GM19463 (cell line): Measurements from ENCODE around the gene SPATA31E1.

Experiments used
- ATAC-seq: cut with Tn5 transposase; IDR thresholded peaks from one replicate; pipeline ENCODE4 v1.9.1; 2021; ENCODE audit warnings: mild to moderate bottlenecking, moderate library complexity; ENCODE audit not compliant: unreplicated experiment

SPATA31E1 gene

GRCh38 chr9:87862536-87863268 lies 20.0 kb upstream of the SPATA31E1 start:
- no peak for ATAC-seq

DNA sequence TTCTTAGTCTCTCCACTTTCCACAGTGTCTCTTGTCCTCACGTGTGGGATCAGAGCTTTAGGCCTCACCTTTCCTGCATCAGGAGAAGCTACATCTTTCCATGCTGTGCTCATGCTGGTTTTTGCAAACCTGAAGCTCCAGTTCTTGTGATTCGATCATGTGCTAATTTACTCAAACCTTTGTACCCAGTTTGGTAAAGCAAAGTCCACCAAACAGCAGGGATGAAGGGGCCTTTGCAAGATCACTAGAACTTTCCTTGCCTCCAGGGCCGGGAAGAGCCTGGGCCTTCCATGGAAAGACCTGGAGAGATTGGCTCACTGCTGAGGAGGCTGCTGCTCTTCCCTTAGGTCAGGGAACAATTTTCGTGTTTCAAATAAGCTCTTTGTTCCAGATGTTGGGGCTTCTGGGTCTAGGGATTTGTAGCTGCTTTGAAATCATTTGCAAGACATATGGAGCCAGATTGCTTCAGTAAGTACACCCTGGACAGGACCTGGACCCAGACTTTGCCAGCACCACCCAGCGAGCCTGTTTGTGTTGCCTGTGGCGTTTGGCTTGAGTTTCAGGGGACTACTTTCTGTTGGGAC lies 18.7 kb upstream of the SPATA31E1 start:
- no peak for ATAC-seq

- ATAC-seq: no peak
Measured at GRCh38 chr9:87864915-87865314, 17.8 kb upstream of the SPATA31E1 start.

GRCh38 chr9:87865626-87866025 lies 17.1 kb upstream of the SPATA31E1 start:
- no peak for ATAC-seq

DNA sequence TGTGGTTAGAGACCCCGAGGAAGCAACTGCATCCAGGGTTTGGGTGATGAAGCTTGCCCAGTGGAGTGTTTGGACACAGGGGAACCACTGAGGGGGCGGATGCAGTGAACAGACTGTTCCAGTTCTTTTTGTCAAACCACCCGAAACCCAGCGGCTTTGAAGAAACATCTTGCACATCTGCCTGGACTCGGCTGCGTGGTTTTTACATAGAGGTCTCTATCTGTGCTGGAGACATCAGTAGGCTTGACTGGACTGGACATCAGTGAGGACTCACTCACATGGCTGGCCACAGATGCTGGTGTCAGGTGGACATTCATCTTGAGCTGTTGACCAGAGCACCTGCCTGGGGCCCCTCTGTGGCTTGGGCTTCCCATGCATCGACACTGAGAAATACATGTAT lies 15.3 kb upstream of the SPATA31E1 start:
- ATAC-seq: no peak

DNA sequence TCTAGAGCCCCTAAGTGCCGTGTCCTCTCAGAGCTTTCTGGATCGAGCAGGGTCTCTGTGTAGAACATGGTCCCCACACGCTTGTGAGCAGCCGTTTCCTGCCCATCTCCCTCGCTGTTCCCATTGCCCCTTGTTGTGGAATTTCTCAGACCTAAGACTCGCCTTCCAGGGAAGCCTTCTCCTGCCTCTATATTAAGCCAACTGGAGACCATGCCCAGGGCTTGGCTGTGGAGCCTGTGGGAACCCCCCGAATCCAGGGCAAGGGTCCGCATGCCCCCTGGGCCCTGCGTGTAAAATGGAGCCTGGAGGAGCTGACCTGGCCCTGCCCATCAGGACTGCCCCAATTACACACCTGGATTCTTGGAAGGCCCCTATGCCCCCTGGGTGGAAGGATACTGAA lies 14.5 kb upstream of the SPATA31E1 start:
- ATAC-seq: no peak

DNA sequence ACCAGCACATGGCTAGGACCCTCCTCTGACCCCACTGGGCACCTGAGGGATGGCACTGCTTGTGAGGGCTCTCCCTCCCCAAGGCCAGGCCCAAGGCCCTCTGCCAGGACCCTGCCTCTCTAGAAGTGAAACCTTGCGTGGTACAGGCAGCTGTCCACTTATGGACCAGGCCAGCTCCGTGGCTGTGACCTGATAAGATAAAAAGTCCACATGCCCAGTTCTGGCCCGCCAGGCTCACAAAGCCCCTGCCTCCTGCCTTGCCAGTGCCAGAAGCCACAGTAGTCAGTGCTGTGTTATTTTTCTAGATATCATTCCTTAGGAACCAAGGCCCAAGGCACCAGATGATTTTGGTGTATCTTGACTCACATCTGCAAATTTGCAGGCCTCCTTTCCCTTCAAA lies 14.0 kb upstream of the SPATA31E1 start:
- no peak for ATAC-seq

DNA sequence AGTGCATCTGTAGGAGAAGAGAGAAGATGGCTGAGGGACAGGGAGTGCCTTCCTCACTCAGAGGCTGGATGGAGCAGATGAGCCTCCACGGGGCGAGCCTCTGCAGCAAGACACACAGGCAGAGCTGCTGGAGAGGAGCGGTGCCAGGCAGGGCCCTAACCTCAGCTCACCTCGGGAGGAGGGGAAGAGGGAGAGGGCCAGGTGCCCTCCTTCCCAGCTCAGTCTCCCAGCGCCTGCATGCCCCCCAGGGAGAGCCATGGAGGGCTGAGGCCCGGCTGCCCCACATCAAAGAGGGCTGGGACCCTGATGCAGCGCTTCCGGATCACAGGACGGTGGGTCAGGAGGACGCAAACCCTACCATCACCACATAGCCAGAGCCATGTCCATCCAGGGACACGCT lies 13.6 kb upstream of the SPATA31E1 start:
- no peak for ATAC-seq

DNA sequence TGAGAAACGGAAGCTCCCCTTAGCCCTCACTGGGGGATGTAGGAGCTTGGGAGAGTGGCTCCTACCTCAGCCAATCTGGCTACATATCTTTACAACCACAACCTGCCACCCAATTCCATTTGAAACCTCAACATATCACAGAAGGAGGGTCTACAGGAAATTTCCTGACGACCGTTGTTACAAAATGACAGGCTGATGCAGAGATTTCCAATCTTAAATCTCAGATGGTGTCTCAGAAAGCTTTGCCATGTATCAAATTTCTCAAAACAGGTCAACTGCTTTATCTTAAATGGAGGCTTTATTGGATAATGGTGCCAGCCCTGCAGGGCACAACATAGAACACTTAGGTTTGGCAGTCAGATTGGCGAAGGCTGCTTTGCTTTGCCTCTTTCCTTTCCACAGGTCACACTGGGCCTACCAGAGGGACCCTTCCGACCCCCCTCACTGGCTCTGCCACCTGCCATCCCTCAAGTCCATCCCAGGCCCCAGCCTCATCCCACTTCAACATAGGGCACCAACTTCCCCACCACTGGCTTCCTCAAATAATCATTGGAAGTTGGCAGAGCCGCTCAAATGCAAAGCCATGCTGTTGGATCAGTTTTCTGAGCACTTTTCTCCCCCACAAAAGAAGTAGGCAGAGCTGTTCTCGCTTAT lies 11.1 kb upstream of the SPATA31E1 start:
- no peak for ATAC-seq

DNA sequence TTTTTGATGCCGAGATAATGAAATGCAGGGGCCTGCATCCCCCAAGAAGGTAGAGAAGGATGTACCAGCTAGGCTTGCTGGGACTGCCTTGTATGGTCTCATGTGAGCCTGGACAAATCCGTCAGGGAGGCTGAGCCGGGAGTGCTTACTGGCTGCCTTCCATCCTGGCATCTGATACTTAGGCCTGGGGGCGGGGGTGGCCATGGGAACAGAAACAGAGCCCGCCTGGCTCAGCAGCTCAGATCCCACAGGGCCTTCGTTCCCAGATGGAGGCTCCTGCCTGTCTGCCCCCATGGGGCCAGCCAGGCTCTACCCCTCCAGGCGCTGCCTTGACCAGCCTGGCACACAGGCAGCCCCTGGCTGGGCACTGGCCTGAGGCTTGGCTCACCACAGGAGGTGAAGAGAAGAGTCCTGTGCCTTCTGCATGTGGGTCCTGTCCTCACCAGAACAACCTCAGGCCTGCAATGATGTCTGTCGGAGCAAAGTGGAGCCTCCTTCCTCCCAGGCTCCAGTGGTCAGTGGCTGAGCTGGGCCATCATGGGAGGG lies 10.5 kb upstream of the SPATA31E1 start:
- ATAC-seq: no peak

GRCh38 chr9:87873607-87874303 lies 8.9 kb upstream of the SPATA31E1 start:
- no peak for ATAC-seq

DNA sequence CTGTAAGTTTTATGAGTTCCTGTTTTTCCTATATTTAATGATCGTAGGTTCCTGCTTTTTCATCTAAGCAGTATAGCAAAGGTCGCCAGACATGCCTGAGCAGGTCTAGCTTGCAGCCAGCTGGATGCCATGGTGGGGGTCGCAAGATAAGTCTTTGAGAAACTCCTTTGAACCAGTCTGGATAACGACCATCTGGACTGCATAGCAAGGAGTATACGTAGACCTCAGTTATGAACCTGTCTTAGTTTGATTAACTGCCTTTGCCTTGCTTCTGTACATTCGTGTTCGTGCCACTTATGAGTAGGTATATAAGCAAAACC lies 8.4 kb upstream of the SPATA31E1 start:
- ATAC-seq: no peak

DNA sequence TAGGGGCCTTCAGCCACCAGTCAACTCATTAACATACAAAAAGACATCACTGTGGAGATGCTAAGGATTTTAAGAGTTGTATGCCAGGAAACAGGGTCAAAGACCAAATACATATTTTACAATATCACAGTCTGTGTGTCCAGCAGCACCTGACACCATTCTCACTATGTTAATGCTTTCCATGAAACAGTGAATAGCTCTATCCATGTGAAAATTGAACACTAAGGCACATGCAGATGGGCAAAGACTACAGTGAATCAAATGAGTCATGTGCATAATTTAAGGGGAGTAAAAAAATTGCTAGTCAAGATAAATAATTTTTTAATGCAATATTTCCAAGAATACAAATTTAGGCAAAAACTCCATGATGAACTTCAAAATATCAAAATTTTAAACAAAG lies 7.6 kb upstream of the SPATA31E1 start:
- no peak for ATAC-seq

DNA sequence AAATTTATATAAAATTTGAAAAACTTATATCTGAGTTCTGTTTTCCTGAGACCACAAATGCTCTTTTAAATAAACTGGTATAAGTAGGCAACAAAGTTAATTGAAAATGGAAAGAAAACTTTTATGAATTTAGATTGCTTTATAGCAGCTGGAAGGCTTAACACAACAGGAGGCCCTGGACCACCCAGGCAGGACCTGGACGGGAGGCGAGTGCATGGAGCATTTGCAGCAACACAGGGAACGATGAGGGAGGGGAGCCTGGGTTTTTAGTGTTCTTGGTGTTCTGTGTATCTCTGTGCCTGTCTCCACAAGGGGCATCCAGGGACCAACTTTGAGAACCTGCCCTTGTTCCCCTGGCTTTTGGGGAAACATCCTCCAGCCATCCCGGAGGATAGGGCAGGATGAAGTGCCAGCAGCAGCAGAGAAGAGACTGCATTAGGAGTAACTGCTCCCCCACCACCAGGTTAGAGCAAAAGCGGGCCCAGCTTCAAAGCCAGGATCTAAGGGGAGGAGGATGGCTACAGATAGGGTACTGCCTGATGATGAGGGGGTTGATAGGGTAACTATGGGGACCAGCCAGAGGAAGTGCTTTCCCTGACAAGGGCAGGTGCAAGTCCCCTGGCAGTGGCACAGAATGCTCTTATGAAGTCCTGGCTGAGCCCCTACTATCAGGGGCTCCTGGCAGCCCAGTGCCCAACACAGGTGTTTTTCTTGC lies 6.7 kb upstream of the SPATA31E1 start:
- no peak for ATAC-seq

DNA sequence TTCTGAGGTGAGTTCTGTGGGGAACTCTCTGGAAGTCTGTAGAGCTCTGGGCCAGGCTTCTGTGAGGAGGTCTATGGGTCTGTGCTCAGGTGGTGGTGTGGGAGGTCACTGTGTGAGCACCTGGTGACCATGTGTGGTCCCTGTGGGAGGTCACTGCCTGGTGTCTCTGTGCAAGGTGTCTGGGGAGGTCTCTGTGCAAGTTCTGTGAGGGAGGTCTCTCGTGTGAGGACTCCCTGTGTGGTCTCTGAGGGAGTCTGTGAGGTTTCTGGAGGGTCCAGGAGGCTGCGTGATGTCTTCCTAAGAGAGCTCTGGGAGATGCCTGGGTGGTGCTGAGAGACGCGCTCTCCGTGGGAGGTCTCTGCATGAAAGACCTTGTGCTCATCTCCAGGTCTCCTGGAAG lies 6.0 kb upstream of the SPATA31E1 start:
- no peak for ATAC-seq

DNA sequence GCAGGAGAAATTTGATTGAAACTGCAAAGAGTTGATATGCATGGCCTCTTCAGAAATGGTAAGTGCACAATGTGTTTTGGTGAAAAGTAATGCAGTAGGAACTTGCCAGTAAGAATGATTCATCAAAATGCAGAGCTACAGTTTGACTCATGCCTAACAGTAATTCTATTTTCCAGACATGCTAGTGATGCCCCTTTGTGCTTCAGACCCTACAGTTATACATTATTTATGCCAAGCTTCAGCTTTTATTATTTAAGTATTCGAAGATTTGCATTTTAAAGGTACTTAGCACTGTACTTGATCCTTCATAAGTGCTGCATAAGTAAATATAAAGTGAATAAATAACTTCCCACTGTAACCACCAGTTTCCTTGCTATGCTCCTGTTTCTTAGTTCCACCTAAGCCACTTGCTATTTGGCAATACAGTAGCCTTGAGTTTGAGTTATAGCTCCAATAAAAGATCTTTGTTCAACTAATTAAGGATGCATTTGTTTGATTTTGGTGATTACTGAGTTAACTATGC lies 3.6 kb upstream of the SPATA31E1 start:
- ATAC-seq: no peak

DNA sequence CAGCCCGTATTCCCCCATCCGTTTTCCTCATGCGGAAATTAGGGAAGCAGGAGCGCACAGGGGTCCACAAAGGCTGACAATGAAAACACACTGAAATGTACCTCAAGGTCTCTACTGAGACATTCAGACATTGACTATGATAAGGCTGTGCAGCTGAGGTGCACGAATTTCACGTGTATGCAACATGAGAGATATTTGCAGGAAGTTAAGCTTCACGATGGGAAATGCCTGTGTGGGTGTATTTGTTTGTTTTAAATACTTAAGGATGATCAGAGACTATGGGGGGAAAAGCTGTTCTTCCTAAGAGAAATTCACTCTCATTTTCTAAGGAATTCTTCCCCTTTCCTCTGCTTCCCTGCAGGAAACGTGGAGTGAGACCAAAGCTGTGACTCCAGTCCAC lies 2.6 kb upstream of the SPATA31E1 start:
- ATAC-seq: no peak

GRCh38 chr9:87880683-87881082 lies 2.0 kb upstream of the SPATA31E1 start:
- ATAC-seq: no peak

DNA sequence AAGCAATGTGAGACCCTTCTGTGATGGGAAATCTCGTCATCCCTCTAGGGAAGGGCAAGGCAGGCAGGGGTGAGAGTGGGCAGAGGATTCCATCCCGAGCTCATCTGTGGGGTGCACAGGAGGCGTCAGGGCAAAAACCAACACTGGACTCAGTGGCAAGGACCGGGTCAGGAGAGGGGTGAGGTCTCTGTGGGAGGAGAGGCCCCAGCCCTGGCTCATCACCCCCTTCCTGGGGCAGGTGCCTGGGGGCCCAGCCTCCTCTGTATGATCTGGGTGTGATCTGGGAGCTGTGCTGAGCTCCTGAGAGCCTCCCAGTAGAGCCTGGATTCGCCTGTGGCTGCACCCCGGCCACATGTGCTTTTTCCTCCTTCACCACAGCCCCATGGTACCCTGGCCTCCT lies 597 bp downstream of the SPATA31E1 start:
- ATAC-seq: no peak

DNA sequence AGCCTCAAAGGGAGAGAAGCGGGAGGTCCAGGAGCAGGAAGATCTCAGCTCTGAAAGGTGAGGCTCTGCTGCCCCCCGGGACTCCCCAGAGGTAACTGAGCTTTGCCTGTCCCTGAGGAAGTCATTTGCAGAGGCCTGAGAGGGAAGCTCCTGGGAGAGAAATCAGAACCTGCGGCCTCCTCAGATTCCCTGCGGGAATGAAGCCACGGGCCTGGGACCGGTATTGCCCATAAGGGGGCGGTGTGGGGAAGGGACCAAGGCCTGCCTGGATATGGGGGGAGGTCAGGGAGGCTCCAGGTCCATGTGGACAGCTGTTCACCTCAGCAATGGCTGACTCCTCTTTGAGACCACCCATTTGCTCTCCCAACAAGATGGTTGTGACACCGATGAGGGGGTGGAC lies 1.3 kb downstream of the SPATA31E1 start:
- ATAC-seq: no peak
